ENCODE data around the gene HDAC7. TPM values are rescaled to one million over a fixed set of nuclear protein-coding genes. Genes with fewer than 3 reads are reported as not detected.
A peak's percentile ranks its signal among the peaks of the same experiment; 100 is the strongest.

HDAC7 gene
- total and polyA plus RNA-seq, 12 donors = 9.1 to 184 (median 147) TPM

GRCh38 chr12:47797441-47797840 is 22.3 kb downstream of the HDAC7 start:
- Histone ChIP-seq H3K9me3 (replicated peaks in 1 of 3) (no peaks in the 10 kb centered on the region), H3K4me3 (no peak overlapping the region), H3K36me3 (replicated peaks in 1 of 2) (peaks cover 0 to 62% of the 10 kb centered on the region in 2 donors), H3K27ac (no peak overlapping the region), H3K4me1 (replicated peaks in 1 of 2) (peaks cover 12 to 36% of the 10 kb centered on the region in 2 donors), H3K27me3 (no peaks in the 10 kb centered on the region)
- WGBS, 4 donors = 62 to 89% (median 77%) methylated on average over 2 to 10 of the region's 10 CpGs
- intact Hi-C loops (cut with DNase I) = no loop called here
- no peak for DNase-seq
- TF ChIP-seq CTCF (IDR thresholded peaks at IDR 0.05) (peak in 2 of 6 experiments; percentile 37), POLR2A (IDR thresholded peaks at IDR 0.05) (no peak)

- TF ChIP-seq POLR2A (IDR thresholded peaks at IDR 0.05) = no peak
- TF ChIP-seq CTCF (IDR thresholded peaks at IDR 0.05) = no peak
- H3K36me3 ChIP-seq (replicated peaks in 1 of 2) = peaks cover 0 to 77% of the 10 kb centered on the region in 2 donors
- DNase-seq = no peak
- no peaks in the 10 kb centered on the region for H3K9me3 ChIP-seq (replicated peaks in 1 of 3)
- intact Hi-C loops (cut with DNase I) = no loop called here
- no peaks in the 10 kb centered on the region for H3K27me3 ChIP-seq
- H3K4me1 ChIP-seq (replicated peaks in 1 of 2) = peaks cover 4 to 21% of the 10 kb centered on the region in 2 donors
- H3K27ac ChIP-seq = no peak overlapping the region
- 80 to 92% (median 89%) methylated on average over 14 to 22 of the region's 22 CpGs for WGBS, 4 donors
- no peak overlapping the region for H3K4me3 ChIP-seq
Measured at GRCh38 chr12:47795814-47796411, 23.8 kb downstream of the HDAC7 start.

- no peaks in the 10 kb centered on the region for H3K27me3 ChIP-seq
- DNase-seq = no peak
- TF ChIP-seq POLR2A (IDR thresholded peaks at IDR 0.05) = no peak
- TF ChIP-seq CTCF (IDR thresholded peaks at IDR 0.05) = no peak
- H3K9me3 ChIP-seq (replicated peaks in 1 of 3) = no peaks in the 10 kb centered on the region
- peaks cover 0 to 83% of the 10 kb centered on the region in 2 donors for H3K36me3 ChIP-seq (replicated peaks in 1 of 2)
- no peak overlapping the region for H3K4me3 ChIP-seq
- H3K4me1 ChIP-seq (replicated peaks in 1 of 2) = peaks cover 4 to 14% of the 10 kb centered on the region in 2 donors
- no peak overlapping the region for H3K27ac ChIP-seq
- intact Hi-C loops (cut with DNase I) = no loop called here
- WGBS, 4 donors = 88 to 94% (median 92%) methylated on average over 19 to 21 of the region's 21 CpGs
Measured at GRCh38 chr12:47795121-47795813, 24.4 kb downstream of the HDAC7 start.

- Histone ChIP-seq H3K4me3 (no peak overlapping the region), H3K36me3 (replicated peaks in 1 of 2) (peaks cover 0 to 88% of the 10 kb centered on the region in 2 donors), H3K4me1 (replicated peaks in 1 of 2) (peaks cover 3 to 8% of the 10 kb centered on the region in 2 donors), H3K27me3 (no peaks in the 10 kb centered on the region), H3K9me3 (replicated peaks in 1 of 3) (no peaks in the 10 kb centered on the region), H3K27ac (no peak overlapping the region)
- 87 to 100% (median 92%) methylated on average over 7 to 9 of the region's 9 CpGs for WGBS, 4 donors
- no peak for TF ChIP-seq POLR2A (IDR thresholded peaks at IDR 0.05)
- no peak for TF ChIP-seq CTCF (IDR thresholded peaks at IDR 0.05)
- intact Hi-C loops (cut with DNase I) = no loop called here
- DNase-seq = no peak
Measured at GRCh38 chr12:47794679-47795078, 25.0 kb downstream of the HDAC7 start.

All from adrenal gland (tissue), 12 donors.